WTC11 (cell line): ENCODE data around the gene PDE5A. TPM values are rescaled to one million over a fixed set of nuclear protein-coding genes. Genes with fewer than 3 reads are reported as not detected.

Experiments
- ATAC-seq: fragments of 200-7000 bp; cut with Tn5 transposase; 2 replicates; pipeline ENCODE4 v1.10.0; 2021; ENCODE audit warnings: mild to moderate bottlenecking, moderate library complexity
- CTCF ChIA-PET: fragments of 300-600 bp; sonication (Branson Sonifier 250); formaldehyde crosslinking; loops from one replicate; lab custom pipeline; 2021; ENCODE audit warnings: antibody characterized with exemption; lab: Charles Lee
- POLR2A ChIA-PET: fragments of 350-600 bp; sonication (Branson Sonifier 250); formaldehyde crosslinking; loops from one replicate; lab custom pipeline; 2021; ENCODE audit warnings: antibody characterized with exemption; lab: Charles Lee
- DNase-seq: peaks from one replicate; pipeline ENCODE4 v3.0.0; 2021; ENCODE audit warnings: low spot score
- H3K27ac Mint-ChIP-seq: 2 replicates; pipeline ENCODE4 v1.8.0; 2021; ENCODE audit warnings: mixed read lengths
- H3K27me3 Mint-ChIP-seq: 2 replicates; pipeline ENCODE4 v1.8.0; 2021; ENCODE audit warnings: low read depth, mild to moderate bottlenecking, moderate library complexity, mixed read lengths
- H3K36me3 Mint-ChIP-seq: 2 replicates; pipeline ENCODE4 v1.8.0; 2021; ENCODE audit warnings: mixed read lengths
- H3K4me1 Mint-ChIP-seq: 2 replicates; pipeline ENCODE4 v1.8.0; 2022; ENCODE audit warnings: mixed read lengths
- H3K4me3 Mint-ChIP-seq: 2 replicates; pipeline ENCODE4 v1.8.0; 2021; ENCODE audit warnings: mild to moderate bottlenecking, moderate library complexity, mixed read lengths
- H3K9me3 Mint-ChIP-seq: 2 replicates; pipeline ENCODE4 v1.8.0; 2021; ENCODE audit warnings: mixed read lengths
- ARID4B ChIP-seq: sonication (generic); formaldehyde crosslinking; IDR thresholded peaks from 2 replicates; pipeline ENCODE4 v1.8.0; 2023; ENCODE audit warnings: missing genetic modification reagents, mild to moderate bottlenecking, borderline replicate concordance
- CREB1 ChIP-seq: sonication (generic); formaldehyde crosslinking; IDR thresholded peaks from 2 replicates; pipeline ENCODE4 v1.8.0; 2023; ENCODE audit warnings: mild to moderate bottlenecking, missing genetic modification reagents
- CREM ChIP-seq: sonication (generic); formaldehyde crosslinking; IDR thresholded peaks from 2 replicates; pipeline ENCODE4 v1.8.1; 2022; ENCODE audit warnings: mild to moderate bottlenecking, missing genetic modification reagents, moderate library complexity
- EMX1 ChIP-seq: fragments of 250-450 bp; sonication (Bioruptor Pico); IDR thresholded peaks from 2 replicates; pipeline ENCODE4 v1.8.0; 2021; ENCODE audit warnings: mild to moderate bottlenecking
- GABPB1 ChIP-seq: sonication (generic); formaldehyde crosslinking; IDR thresholded peaks from 2 replicates; pipeline ENCODE4 v1.8.1; 2023; ENCODE audit warnings: mild to moderate bottlenecking, missing genetic modification reagents
- MYBL2 ChIP-seq: sonication (generic); formaldehyde crosslinking; IDR thresholded peaks from 2 replicates; pipeline ENCODE4 v1.8.1; 2023; ENCODE audit warnings: mild to moderate bottlenecking, moderate library complexity, missing genetic modification reagents
- NFYB ChIP-seq: sonication (generic); formaldehyde crosslinking; conservative IDR thresholded peaks from 2 replicates; pipeline ENCODE4 v1.8.0; 2022; ENCODE audit warnings: low read depth, missing genetic modification reagents
- OVOL2 ChIP-seq: fragments of 250-450 bp; sonication (Bioruptor Pico); IDR thresholded peaks from 2 replicates; pipeline ENCODE4 v1.9.0; 2021; ENCODE audit warnings: mild to moderate bottlenecking, borderline replicate concordance
- PRDM15 ChIP-seq: sonication (generic); formaldehyde crosslinking; IDR thresholded peaks from 2 replicates; pipeline ENCODE4 v1.8.0; 2022; ENCODE audit warnings: missing genetic modification reagents
- TEAD1 ChIP-seq: sonication (generic); formaldehyde crosslinking; IDR thresholded peaks from 2 replicates; pipeline ENCODE4 v1.8.0; 2022; ENCODE audit warnings: mild to moderate bottlenecking, missing genetic modification reagents
- TP53 ChIP-seq: sonication (generic); formaldehyde crosslinking; IDR thresholded peaks from 2 replicates; pipeline ENCODE4 v1.8.1; 2023; ENCODE audit warnings: mild to moderate bottlenecking, missing genetic modification reagents
- ZBTB43 ChIP-seq: sonication (generic); formaldehyde crosslinking; IDR thresholded peaks from 2 replicates; pipeline ENCODE4 v1.8.1; 2023; ENCODE audit warnings: mild to moderate bottlenecking, missing genetic modification reagents
- total RNA-seq: library from RNA; stranded (reverse); gene quantifications from 3 replicates; pipeline ENCODE4 v1.2.3, GENCODE V29; 2021
- TF ChIP-seq, protein P1 (sequence below): fragments of 250-450 bp; sonication (Bioruptor Pico); IDR thresholded peaks from 2 replicates; pipeline ENCODE4 v1.9.0; 2021; ENCODE audit warnings: mild to moderate bottlenecking, borderline replicate concordance
- TF ChIP-seq, protein P2 (sequence below): sonication (generic); formaldehyde crosslinking; IDR thresholded peaks from 2 replicates; pipeline ENCODE4 v1.8.1; 2022; ENCODE audit warnings: missing genetic modification reagents, borderline replicate concordance
- TF ChIP-seq, protein P3 (sequence below): sonication (generic); formaldehyde crosslinking; IDR thresholded peaks from 2 replicates; pipeline ENCODE4 v1.8.0; 2022; ENCODE audit warnings: mild to moderate bottlenecking, missing genetic modification reagents
- TF ChIP-seq, protein P4 (sequence below): sonication (generic); formaldehyde crosslinking; conservative IDR thresholded peaks from 2 replicates; pipeline ENCODE4 v1.8.1; 2022; ENCODE audit warnings: mild to moderate bottlenecking, missing genetic modification reagents

Gene PDE5A
- total RNA-seq, 1 experiment from 2014 or later, result 25.6 TPM

DNA sequence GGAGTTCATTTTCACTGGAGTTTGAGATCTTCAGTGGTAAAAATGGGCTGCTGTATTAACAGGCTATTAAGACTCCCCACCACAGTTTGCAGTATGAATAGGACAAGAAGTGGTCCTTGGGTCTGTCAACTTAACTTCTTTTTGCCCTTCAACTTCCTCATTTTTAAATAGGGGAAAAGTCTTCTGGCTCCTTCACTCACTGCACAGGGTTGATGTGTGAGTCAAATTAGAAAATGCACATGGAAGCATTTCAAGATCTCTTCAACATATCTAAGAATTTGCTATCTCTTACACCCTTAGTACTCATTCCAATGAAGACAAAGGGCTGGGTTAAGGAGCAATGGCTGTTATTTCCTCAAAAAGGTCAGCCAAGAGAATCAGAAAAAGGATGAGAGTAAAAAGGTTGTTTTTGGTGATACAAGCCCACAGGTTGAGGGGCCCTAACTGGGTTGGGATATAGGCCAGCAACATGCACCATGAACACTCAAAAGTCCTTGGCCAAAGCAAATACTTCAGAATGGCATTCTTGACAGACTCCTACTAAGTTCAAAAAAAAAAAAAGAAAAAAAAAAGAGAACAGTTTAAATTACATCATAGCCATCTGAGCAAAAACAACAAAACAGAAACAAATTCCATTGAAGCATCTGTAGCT, 13.4 kb downstream of the PDE5A start (continued):
- TF ChIP-seq GABPB1 (no peak), NFYB (CRISPR knock-in tag) (no peak)
- TF ChIP-seq, protein P1, sequence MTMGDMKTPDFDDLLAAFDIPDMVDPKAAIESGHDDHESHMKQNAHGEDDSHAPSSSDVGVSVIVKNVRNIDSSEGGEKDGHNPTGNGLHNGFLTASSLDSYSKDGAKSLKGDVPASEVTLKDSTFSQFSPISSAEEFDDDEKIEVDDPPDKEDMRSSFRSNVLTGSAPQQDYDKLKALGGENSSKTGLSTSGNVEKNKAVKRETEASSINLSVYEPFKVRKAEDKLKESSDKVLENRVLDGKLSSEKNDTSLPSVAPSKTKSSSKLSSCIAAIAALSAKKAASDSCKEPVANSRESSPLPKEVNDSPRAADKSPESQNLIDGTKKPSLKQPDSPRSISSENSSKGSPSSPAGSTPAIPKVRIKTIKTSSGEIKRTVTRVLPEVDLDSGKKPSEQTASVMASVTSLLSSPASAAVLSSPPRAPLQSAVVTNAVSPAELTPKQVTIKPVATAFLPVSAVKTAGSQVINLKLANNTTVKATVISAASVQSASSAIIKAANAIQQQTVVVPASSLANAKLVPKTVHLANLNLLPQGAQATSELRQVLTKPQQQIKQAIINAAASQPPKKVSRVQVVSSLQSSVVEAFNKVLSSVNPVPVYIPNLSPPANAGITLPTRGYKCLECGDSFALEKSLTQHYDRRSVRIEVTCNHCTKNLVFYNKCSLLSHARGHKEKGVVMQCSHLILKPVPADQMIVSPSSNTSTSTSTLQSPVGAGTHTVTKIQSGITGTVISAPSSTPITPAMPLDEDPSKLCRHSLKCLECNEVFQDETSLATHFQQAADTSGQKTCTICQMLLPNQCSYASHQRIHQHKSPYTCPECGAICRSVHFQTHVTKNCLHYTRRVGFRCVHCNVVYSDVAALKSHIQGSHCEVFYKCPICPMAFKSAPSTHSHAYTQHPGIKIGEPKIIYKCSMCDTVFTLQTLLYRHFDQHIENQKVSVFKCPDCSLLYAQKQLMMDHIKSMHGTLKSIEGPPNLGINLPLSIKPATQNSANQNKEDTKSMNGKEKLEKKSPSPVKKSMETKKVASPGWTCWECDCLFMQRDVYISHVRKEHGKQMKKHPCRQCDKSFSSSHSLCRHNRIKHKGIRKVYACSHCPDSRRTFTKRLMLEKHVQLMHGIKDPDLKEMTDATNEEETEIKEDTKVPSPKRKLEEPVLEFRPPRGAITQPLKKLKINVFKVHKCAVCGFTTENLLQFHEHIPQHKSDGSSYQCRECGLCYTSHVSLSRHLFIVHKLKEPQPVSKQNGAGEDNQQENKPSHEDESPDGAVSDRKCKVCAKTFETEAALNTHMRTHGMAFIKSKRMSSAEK (CRISPR knock-in tag), result no peak

GRCh38 chr4:119604266-119604665, 24.3 kb downstream of the PDE5A start:
- Mint-ChIP-seq H3K27me3 (no peaks in the 10 kb centered on the region), H3K27ac (no peak overlapping the region), H3K4me1 (no peaks in the 10 kb centered on the region), H3K4me3 (no peak overlapping the region), H3K9me3 (peaks cover 15% of the 10 kb centered on the region), H3K36me3 (peaks cover 38% of the 10 kb centered on the region)
- DNase-seq (no peak), ATAC-seq (no peak)
- ChIA-PET CTCF (interaction anchor here (1.1 kb wide), 1 partner anchor 23 kb away, joined by 3 read pairs; no protein-coding TSS in a partner anchor), POLR2A (no interaction called here)
- TF ChIP-seq OVOL2 (CRISPR knock-in tag) (no peak), TEAD1 (CRISPR knock-in tag) (no peak), MYBL2 (CRISPR knock-in tag) (no peak), PRDM15 (CRISPR knock-in tag) (no peak), TP53 (CRISPR knock-in tag) (no peak), EMX1 (CRISPR knock-in tag) (no peak), ARID4B (CRISPR knock-in tag) (no peak), CREM (CRISPR knock-in tag) (no peak), CREB1 (CRISPR knock-in tag) (no peak), GABPB1 (no peak), ZBTB43 (CRISPR knock-in tag) (no peak)
- TF ChIP-seq, protein P2, sequence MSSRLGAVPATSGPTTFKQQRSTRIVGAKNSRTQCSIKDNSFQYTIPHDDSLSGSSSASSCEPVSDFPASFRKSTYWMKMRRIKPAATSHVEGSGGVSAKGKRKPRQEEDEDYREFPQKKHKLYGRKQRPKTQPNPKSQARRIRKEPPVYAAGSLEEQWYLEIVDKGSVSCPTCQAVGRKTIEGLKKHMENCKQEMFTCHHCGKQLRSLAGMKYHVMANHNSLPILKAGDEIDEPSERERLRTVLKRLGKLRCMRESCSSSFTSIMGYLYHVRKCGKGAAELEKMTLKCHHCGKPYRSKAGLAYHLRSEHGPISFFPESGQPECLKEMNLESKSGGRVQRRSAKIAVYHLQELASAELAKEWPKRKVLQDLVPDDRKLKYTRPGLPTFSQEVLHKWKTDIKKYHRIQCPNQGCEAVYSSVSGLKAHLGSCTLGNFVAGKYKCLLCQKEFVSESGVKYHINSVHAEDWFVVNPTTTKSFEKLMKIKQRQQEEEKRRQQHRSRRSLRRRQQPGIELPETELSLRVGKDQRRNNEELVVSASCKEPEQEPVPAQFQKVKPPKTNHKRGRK (CRISPR knock-in tag), result no peak
- TF ChIP-seq, protein P3, sequence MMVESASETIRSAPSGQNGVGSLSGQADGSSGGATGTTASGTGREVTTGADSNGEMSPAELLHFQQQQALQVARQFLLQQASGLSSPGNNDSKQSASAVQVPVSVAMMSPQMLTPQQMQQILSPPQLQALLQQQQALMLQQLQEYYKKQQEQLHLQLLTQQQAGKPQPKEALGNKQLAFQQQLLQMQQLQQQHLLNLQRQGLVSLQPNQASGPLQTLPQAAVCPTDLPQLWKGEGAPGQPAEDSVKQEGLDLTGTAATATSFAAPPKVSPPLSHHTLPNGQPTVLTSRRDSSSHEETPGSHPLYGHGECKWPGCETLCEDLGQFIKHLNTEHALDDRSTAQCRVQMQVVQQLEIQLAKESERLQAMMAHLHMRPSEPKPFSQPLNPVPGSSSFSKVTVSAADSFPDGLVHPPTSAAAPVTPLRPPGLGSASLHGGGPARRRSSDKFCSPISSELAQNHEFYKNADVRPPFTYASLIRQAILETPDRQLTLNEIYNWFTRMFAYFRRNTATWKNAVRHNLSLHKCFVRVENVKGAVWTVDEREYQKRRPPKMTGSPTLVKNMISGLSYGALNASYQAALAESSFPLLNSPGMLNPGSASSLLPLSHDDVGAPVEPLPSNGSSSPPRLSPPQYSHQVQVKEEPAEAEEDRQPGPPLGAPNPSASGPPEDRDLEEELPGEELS (CRISPR knock-in tag), result no peak
- TF ChIP-seq, protein P4, sequence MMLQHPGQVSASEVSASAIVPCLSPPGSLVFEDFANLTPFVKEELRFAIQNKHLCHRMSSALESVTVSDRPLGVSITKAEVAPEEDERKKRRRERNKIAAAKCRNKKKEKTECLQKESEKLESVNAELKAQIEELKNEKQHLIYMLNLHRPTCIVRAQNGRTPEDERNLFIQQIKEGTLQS (CRISPR knock-in tag), result no peak
